Activated naive CD4-positive, alpha-beta T cell treated with anti-CD3 and anti-CD28 coated beads, Interleukin-2, amount 10 ng/mL, durations not matched to agents 7 days and 5 days (primary cell): ENCODE measurements around the gene CCDC82.

Experiments used
- CTCF ChIA-PET: fragments of 350-600 bp; sonication (Branson Sonifier 250); formaldehyde crosslinking; loops from one replicate; lab custom pipeline; 2021; ENCODE audit warnings: antibody characterized with exemption; lab: Charles Lee
- DNase-seq: peaks from one replicate; pipeline ENCODE4 v3.0.0-alpha.2; 2020
- H3K27ac Mint-ChIP-seq: one replicate; pipeline ENCODE4 v1.8.0; 2021; ENCODE audit warnings: mild to moderate bottlenecking, moderate library complexity, mixed read lengths
- H3K27me3 Mint-ChIP-seq: one replicate; pipeline ENCODE4 v1.8.0; 2021; ENCODE audit warnings: mild to moderate bottlenecking, mixed read lengths
- H3K36me3 Mint-ChIP-seq: one replicate; pipeline ENCODE4 v1.8.0; 2021; ENCODE audit warnings: mixed read lengths
- H3K4me1 Mint-ChIP-seq: one replicate; pipeline ENCODE4 v1.8.0; 2021; ENCODE audit warnings: mixed read lengths
- H3K4me3 Mint-ChIP-seq: one replicate; pipeline ENCODE4 v1.8.0; 2021; ENCODE audit warnings: mild to moderate bottlenecking, moderate library complexity, mixed read lengths
- H3K9me3 Mint-ChIP-seq: one replicate; pipeline ENCODE4 v1.8.0; 2021; ENCODE audit warnings: mixed read lengths

Gene CCDC82

GRCh38 chr11:96390488-96390792 is 728 bp upstream of the CCDC82 start:
- no peak for DNase-seq
- Mint-ChIP-seq H3K4me1 (peaks cover 55% of the 10 kb centered on the region), H3K9me3 (peaks cover 4% of the 10 kb centered on the region), H3K4me3 (peak overlapping the region; percentile 86), H3K27me3 (no peaks in the 10 kb centered on the region), H3K27ac (peak overlapping the region; percentile 93), H3K36me3 (peaks cover 37% of the 10 kb centered on the region)
- CTCF ChIA-PET = interaction anchor here (1.1 to 4.1 kb wide), 4 partner anchors 47 to 555 kb away, joined by 3 to 15 read pairs (median 7); partner anchors contain the start of gene MAML2

GRCh38 chr11:96388891-96389719 is 607 bp downstream of the CCDC82 start:
- Mint-ChIP-seq H3K36me3 (peaks cover 45% of the 10 kb centered on the region), H3K27me3 (no peaks in the 10 kb centered on the region), H3K27ac (peak overlapping the region; percentile 93), H3K9me3 (peaks cover 4% of the 10 kb centered on the region), H3K4me3 (peak overlapping the region; percentile 86), H3K4me1 (peaks cover 64% of the 10 kb centered on the region)
- DNase-seq = no peak
- CTCF ChIA-PET = interaction anchor here (0.6 to 4.1 kb wide), 9 partner anchors 46 to 1354 kb away, joined by 3 to 15 read pairs (median 5); partner anchors contain the start of gene MAML2

GRCh38 chr11:96385187-96385586 is 4.5 kb downstream of the CCDC82 start:
- CTCF ChIA-PET = interaction anchor here (1.4 kb wide), 1 partner anchor 42 kb away, joined by 6 read pairs; no protein-coding TSS in a partner anchor
- Mint-ChIP-seq H3K9me3 (no peaks in the 10 kb centered on the region), H3K36me3 (peaks cover 41% of the 10 kb centered on the region), H3K27ac (no peak overlapping the region), H3K4me3 (no peak overlapping the region), H3K4me1 (peaks cover 45% of the 10 kb centered on the region), H3K27me3 (no peaks in the 10 kb centered on the region)
- no peak for DNase-seq

GRCh38 chr11:96384156-96384555 is 5.6 kb downstream of the CCDC82 start:
- H3K4me3 Mint-ChIP-seq = peak overlapping the region; percentile 3
- H3K27ac Mint-ChIP-seq = peak overlapping the region; percentile 60
- no peaks in the 10 kb centered on the region for H3K27me3 Mint-ChIP-seq
- H3K9me3 Mint-ChIP-seq = no peaks in the 10 kb centered on the region
- CTCF ChIA-PET = interaction anchor here (0.8 to 1.1 kb wide), 4 partner anchors 10 to 548 kb away, joined by 3 to 5 read pairs (median 4); no protein-coding TSS in a partner anchor
- no peak for DNase-seq
- H3K36me3 Mint-ChIP-seq = peaks cover 46% of the 10 kb centered on the region
- peaks cover 43% of the 10 kb centered on the region for H3K4me1 Mint-ChIP-seq

- Mint-ChIP-seq H3K4me1 (peaks cover 3% of the 10 kb centered on the region), H3K36me3 (peaks cover 42% of the 10 kb centered on the region), H3K4me3 (no peak overlapping the region), H3K27me3 (no peaks in the 10 kb centered on the region), H3K9me3 (no peaks in the 10 kb centered on the region), H3K27ac (no peak overlapping the region)
- no peak for DNase-seq
- CTCF ChIA-PET = no interaction called here
Measured at GRCh38 chr11:96376796-96377195, 12.9 kb downstream of the CCDC82 start.

GRCh38 chr11:96373826-96374225 is 15.9 kb downstream of the CCDC82 start:
- CTCF ChIA-PET = no interaction called here
- Mint-ChIP-seq H3K36me3 (peaks cover 40% of the 10 kb centered on the region), H3K4me3 (no peak overlapping the region), H3K27ac (no peak overlapping the region), H3K9me3 (no peaks in the 10 kb centered on the region), H3K4me1 (peaks cover 3% of the 10 kb centered on the region), H3K27me3 (no peaks in the 10 kb centered on the region)
- no peak for DNase-seq

- DNase-seq = no peak
- H3K27ac Mint-ChIP-seq = no peak overlapping the region
- no peaks in the 10 kb centered on the region for H3K27me3 Mint-ChIP-seq
- H3K4me3 Mint-ChIP-seq = no peak overlapping the region
- no peaks in the 10 kb centered on the region for H3K4me1 Mint-ChIP-seq
- H3K9me3 Mint-ChIP-seq = no peaks in the 10 kb centered on the region
- H3K36me3 Mint-ChIP-seq = peaks cover 35% of the 10 kb centered on the region
- CTCF ChIA-PET = no interaction called here
Measured at GRCh38 chr11:96367342-96367741, 22.4 kb downstream of the CCDC82 start.

GRCh38 chr11:96366024-96366423 is 23.7 kb downstream of the CCDC82 start:
- CTCF ChIA-PET = no interaction called here
- Mint-ChIP-seq H3K27ac (no peak overlapping the region), H3K36me3 (peaks cover 30% of the 10 kb centered on the region), H3K4me3 (no peak overlapping the region), H3K27me3 (no peaks in the 10 kb centered on the region), H3K4me1 (no peaks in the 10 kb centered on the region), H3K9me3 (no peaks in the 10 kb centered on the region)
- no peak for DNase-seq

GRCh38 chr11:96365493-96365892 is 24.2 kb downstream of the CCDC82 start:
- H3K9me3 Mint-ChIP-seq = no peaks in the 10 kb centered on the region
- peaks cover 28% of the 10 kb centered on the region for H3K36me3 Mint-ChIP-seq
- H3K27ac Mint-ChIP-seq = no peak overlapping the region
- H3K4me1 Mint-ChIP-seq = no peaks in the 10 kb centered on the region
- no peaks in the 10 kb centered on the region for H3K27me3 Mint-ChIP-seq
- CTCF ChIA-PET = interaction anchor here (0.6 kb wide), 1 partner anchor 258 kb away, joined by 3 read pairs; no protein-coding TSS in a partner anchor
- no peak overlapping the region for H3K4me3 Mint-ChIP-seq
- no peak for DNase-seq

- Mint-ChIP-seq H3K9me3 (no peaks in the 10 kb centered on the region), H3K4me1 (peaks cover 19% of the 10 kb centered on the region), H3K27me3 (no peaks in the 10 kb centered on the region), H3K27ac (no peak overlapping the region), H3K36me3 (peaks cover 31% of the 10 kb centered on the region), H3K4me3 (no peak overlapping the region)
- no peak for DNase-seq
- CTCF ChIA-PET = interaction anchor here (0.9 to 1.7 kb wide), 2 partner anchors 18 to 303 kb away, joined by 3 to 5 read pairs; partner anchors contain the start of gene MAML2
Measured at GRCh38 chr11:96361778-96362177, 27.9 kb downstream of the CCDC82 start.

GRCh38 chr11:96358321-96358720 is 31.4 kb downstream of the CCDC82 start:
- Mint-ChIP-seq H3K9me3 (no peaks in the 10 kb centered on the region), H3K4me1 (peaks cover 19% of the 10 kb centered on the region), H3K27me3 (no peaks in the 10 kb centered on the region), H3K4me3 (no peak overlapping the region), H3K36me3 (peaks cover 53% of the 10 kb centered on the region), H3K27ac (no peak overlapping the region)
- no peak for DNase-seq
- CTCF ChIA-PET = no interaction called here

- H3K36me3 Mint-ChIP-seq = peaks cover 53% of the 10 kb centered on the region
- H3K9me3 Mint-ChIP-seq = no peaks in the 10 kb centered on the region
- H3K27me3 Mint-ChIP-seq = no peaks in the 10 kb centered on the region
- CTCF ChIA-PET = interaction anchor here (3.2 kb wide), 1 partner anchor 14 kb away, joined by 7 read pairs; no protein-coding TSS in a partner anchor
- H3K4me3 Mint-ChIP-seq = no peak overlapping the region
- DNase-seq = no peak
- no peak overlapping the region for H3K27ac Mint-ChIP-seq
- H3K4me1 Mint-ChIP-seq = peaks cover 19% of the 10 kb centered on the region
Measured at GRCh38 chr11:96357794-96358193, 31.9 kb downstream of the CCDC82 start.

GRCh38 chr11:96356848-96357247 is 32.9 kb downstream of the CCDC82 start:
- no peak overlapping the region for H3K4me3 Mint-ChIP-seq
- CTCF ChIA-PET = interaction anchor here (3.2 kb wide), 1 partner anchor 13 kb away, joined by 7 read pairs; no protein-coding TSS in a partner anchor
- H3K27me3 Mint-ChIP-seq = no peaks in the 10 kb centered on the region
- H3K36me3 Mint-ChIP-seq = peaks cover 52% of the 10 kb centered on the region
- H3K27ac Mint-ChIP-seq = no peak overlapping the region
- DNase-seq = no peak
- no peaks in the 10 kb centered on the region for H3K9me3 Mint-ChIP-seq
- peaks cover 19% of the 10 kb centered on the region for H3K4me1 Mint-ChIP-seq

- no peaks in the 10 kb centered on the region for H3K27me3 Mint-ChIP-seq
- CTCF ChIA-PET = interaction anchor here (0.6 to 7.4 kb wide), 75 partner anchors 10 to 1191 kb away, joined by 3 to 144 read pairs (median 5); partner anchors contain the start of genes CCDC82, CEP57, FAM76B and JRKL
- peak within 1 kb of the TSS; percentile 91 for H3K27ac Mint-ChIP-seq
- peaks cover 30% of the 10 kb centered on the region for H3K4me1 Mint-ChIP-seq
- H3K36me3 Mint-ChIP-seq = peaks cover 29% of the 10 kb centered on the region
- H3K4me3 Mint-ChIP-seq = peak within 1 kb of the TSS; percentile 94
- H3K9me3 Mint-ChIP-seq = peaks cover 2% of the 10 kb centered on the region
- peak; percentile 93 for DNase-seq
Measured at GRCh38 chr11:96342961-96343711, 46.6 kb downstream of the CCDC82 start, which contains the start of gene MAML2. MAML2 (minus strand) TSS chr11:96343195; CDS start chr11:96341895, 1,300 bp downstream.
